ENCODE measurements around the gene OPCML. TPM values are rescaled to one million over a fixed set of nuclear protein-coding genes. Genes with fewer than 3 reads are reported as not detected.
A peak's percentile ranks its signal among the peaks of the same experiment; 100 is the strongest.

OPCML gene
- total RNA-seq, 2 experiments from 2014 or later, result not detected

- H3K27ac Mint-ChIP-seq, result no peak overlapping the region
- no peaks in the 10 kb centered on the region for H3K4me1 Mint-ChIP-seq
- intact Hi-C loops (cut with DNase I, micrococcal nuclease), result no loop called here
- no peaks in the 10 kb centered on the region for H3K36me3 Mint-ChIP-seq (ENCODE audit: low read depth)
- CTCF ChIA-PET, result interaction anchor here (0.6 to 0.9 kb wide), 4 partner anchors 11 to 79 kb away, joined by 3 to 5 read pairs (median 4); no protein-coding TSS in a partner anchor
- ATAC-seq (no peak), DNase-seq (no peak)
- H3K9me3 Mint-ChIP-seq (ENCODE audit: low read depth), result no peaks in the 10 kb centered on the region
- no peak overlapping the region for H3K4me3 Mint-ChIP-seq
- H3K27me3 Mint-ChIP-seq, result peaks cover 15% of the 10 kb centered on the region
- POLR2A ChIA-PET, result interaction anchor here (0.6 kb wide), 1 partner anchor 139 kb away, joined by 3 read pairs; no protein-coding TSS in a partner anchor
Measured at GRCh38 chr11:133156986-133157745, 375.1 kb downstream of the OPCML start.

DNA sequence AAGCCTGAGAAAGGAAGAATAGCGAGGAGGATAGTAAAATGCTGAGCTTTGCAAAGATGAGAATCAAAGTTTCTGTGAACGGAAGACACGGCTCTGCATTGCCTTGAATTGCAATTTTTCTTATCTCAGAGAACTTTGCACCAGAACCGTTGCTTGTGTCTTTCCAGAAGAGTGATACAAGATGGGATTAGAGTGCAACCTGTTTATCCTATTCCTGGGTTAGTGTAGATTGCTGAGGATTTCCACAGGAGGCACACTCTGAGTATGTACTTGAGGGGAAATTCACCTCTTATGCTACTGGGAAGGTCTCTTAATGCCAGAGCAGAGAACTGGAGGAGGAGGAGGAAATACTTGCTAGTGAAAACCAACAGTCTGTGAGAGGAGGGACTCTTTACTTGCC is 377.5 kb downstream of the OPCML start:
- POLR2A ChIA-PET, result no interaction called here
- Mint-ChIP-seq H3K4me3 (no peak overlapping the region), H3K27ac (no peak overlapping the region), H3K36me3 (ENCODE audit: low read depth) (no peaks in the 10 kb centered on the region), H3K4me1 (no peaks in the 10 kb centered on the region), H3K27me3 (peaks cover 13% of the 10 kb centered on the region), H3K9me3 (ENCODE audit: low read depth) (no peaks in the 10 kb centered on the region)
- intact Hi-C loops (cut with DNase I, micrococcal nuclease), result no loop called here
- no peak for DNase-seq
- ATAC-seq, result no peak
- CTCF ChIA-PET, result no interaction called here

GRCh38 chr11:133154076-133154475 is 378.2 kb downstream of the OPCML start:
- H3K4me3 Mint-ChIP-seq, result no peak overlapping the region
- intact Hi-C loops (cut with DNase I, micrococcal nuclease), result no loop called here
- no peaks in the 10 kb centered on the region for H3K9me3 Mint-ChIP-seq (ENCODE audit: low read depth)
- H3K27ac Mint-ChIP-seq, result no peak overlapping the region
- ChIA-PET POLR2A (no interaction called here), CTCF (no interaction called here)
- H3K27me3 Mint-ChIP-seq, result peaks cover 13% of the 10 kb centered on the region
- H3K4me1 Mint-ChIP-seq, result no peaks in the 10 kb centered on the region
- ATAC-seq (no peak), DNase-seq (no peak)
- no peaks in the 10 kb centered on the region for H3K36me3 Mint-ChIP-seq (ENCODE audit: low read depth)

GRCh38 chr11:133153031-133153430 is 379.3 kb downstream of the OPCML start:
- ChIA-PET POLR2A (no interaction called here), CTCF (no interaction called here)
- DNase-seq (no peak), ATAC-seq (no peak)
- H3K4me1 Mint-ChIP-seq, result no peaks in the 10 kb centered on the region
- peaks cover 13% of the 10 kb centered on the region for H3K27me3 Mint-ChIP-seq
- H3K9me3 Mint-ChIP-seq (ENCODE audit: low read depth), result no peaks in the 10 kb centered on the region
- no peak overlapping the region for H3K27ac Mint-ChIP-seq
- intact Hi-C loops (cut with DNase I, micrococcal nuclease), result no loop called here
- no peaks in the 10 kb centered on the region for H3K36me3 Mint-ChIP-seq (ENCODE audit: low read depth)
- no peak overlapping the region for H3K4me3 Mint-ChIP-seq

DNA sequence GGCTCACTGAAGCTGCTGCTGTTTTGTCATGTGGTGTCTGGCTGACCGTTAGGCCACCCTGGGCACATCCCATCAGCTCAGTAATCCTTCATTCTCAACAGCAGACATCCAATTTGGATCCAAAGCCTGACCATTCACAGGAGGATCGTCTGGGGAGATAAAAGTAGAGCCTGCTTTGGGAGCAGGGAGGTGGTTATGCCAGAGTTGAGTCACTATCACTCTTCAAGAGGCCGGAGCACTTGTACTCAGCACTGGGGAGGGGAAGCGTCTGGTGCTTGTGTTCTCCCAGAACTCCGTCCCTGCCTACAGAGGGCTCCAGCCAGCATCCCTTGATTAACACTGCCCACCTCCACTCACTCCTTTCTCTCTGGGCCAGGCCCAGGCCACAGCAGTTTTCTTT is 382.6 kb downstream of the OPCML start:
- H3K9me3 Mint-ChIP-seq (ENCODE audit: low read depth), result no peaks in the 10 kb centered on the region
- no peaks in the 10 kb centered on the region for H3K36me3 Mint-ChIP-seq (ENCODE audit: low read depth)
- ChIA-PET POLR2A (no interaction called here), CTCF (no interaction called here)
- ATAC-seq, result no peak
- no peaks in the 10 kb centered on the region for H3K4me1 Mint-ChIP-seq
- H3K27me3 Mint-ChIP-seq, result peaks cover 3% of the 10 kb centered on the region
- intact Hi-C loops (cut with DNase I, micrococcal nuclease), result no loop called here
- no peak for DNase-seq
- no peak overlapping the region for H3K27ac Mint-ChIP-seq
- H3K4me3 Mint-ChIP-seq, result no peak overlapping the region

DNA sequence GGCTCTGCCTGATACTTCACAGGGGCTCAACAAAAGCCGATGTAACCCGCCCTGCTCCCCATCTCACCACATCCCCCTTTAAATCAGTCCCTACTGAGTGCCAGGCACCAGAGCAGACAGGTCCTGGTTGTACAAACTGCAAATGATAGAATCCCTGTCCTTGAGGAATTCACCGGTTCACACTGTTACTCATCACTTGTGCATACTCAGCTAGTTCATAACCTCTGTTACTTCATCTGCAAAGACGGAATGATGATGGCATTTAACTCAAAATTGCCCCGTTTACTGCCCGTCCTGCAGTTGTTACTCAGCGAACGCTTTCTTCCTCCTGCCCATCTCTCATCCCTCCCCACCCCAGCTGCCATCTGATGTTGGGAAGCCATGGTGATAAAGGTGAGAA is 384.7 kb downstream of the OPCML start:
- ChIA-PET POLR2A (no interaction called here), CTCF (no interaction called here)
- ATAC-seq, result no peak
- H3K4me1 Mint-ChIP-seq, result no peaks in the 10 kb centered on the region
- intact Hi-C loops (cut with DNase I, micrococcal nuclease), result no loop called here
- no peak overlapping the region for H3K4me3 Mint-ChIP-seq
- H3K36me3 Mint-ChIP-seq (ENCODE audit: low read depth), result no peaks in the 10 kb centered on the region
- no peaks in the 10 kb centered on the region for H3K9me3 Mint-ChIP-seq (ENCODE audit: low read depth)
- no peak for DNase-seq
- H3K27ac Mint-ChIP-seq, result no peak overlapping the region
- no peaks in the 10 kb centered on the region for H3K27me3 Mint-ChIP-seq

DNA sequence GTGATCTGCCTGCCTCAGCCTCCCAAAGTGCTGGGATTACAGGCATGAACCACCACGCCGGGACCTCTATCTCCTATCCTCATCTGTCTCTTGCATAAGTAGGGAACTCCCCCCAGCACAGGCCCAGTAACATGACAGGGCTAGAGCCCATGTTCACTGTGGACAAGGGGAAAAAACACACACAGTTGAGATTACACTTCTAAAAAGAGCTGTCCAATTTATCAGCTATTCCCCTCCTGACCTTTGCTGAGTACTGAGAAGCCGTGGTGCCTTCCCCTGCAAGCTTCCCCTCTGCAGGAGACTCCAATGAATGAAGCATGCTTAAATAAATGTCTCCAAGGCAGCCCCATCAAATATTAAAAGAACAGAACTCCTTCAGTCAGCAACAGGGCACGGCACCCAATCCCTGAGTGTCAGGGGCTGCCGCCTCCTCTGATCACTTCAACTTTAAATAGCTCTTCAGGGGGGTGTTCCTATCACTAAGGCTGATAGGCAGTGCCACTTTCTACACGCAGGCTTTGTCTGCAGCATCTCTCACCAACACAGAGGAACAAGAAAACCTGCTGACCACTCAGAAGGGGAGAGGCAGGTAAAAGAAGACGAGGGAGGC is 385.5 kb downstream of the OPCML start:
- Mint-ChIP-seq H3K27me3 (no peaks in the 10 kb centered on the region), H3K36me3 (ENCODE audit: low read depth) (no peaks in the 10 kb centered on the region), H3K9me3 (ENCODE audit: low read depth) (no peaks in the 10 kb centered on the region), H3K27ac (no peak overlapping the region), H3K4me1 (no peaks in the 10 kb centered on the region), H3K4me3 (no peak overlapping the region)
- ChIA-PET CTCF (no interaction called here), POLR2A (no interaction called here)
- ATAC-seq, result no peak
- intact Hi-C loops (cut with DNase I, micrococcal nuclease), result no loop called here
- DNase-seq, result no peak

DNA sequence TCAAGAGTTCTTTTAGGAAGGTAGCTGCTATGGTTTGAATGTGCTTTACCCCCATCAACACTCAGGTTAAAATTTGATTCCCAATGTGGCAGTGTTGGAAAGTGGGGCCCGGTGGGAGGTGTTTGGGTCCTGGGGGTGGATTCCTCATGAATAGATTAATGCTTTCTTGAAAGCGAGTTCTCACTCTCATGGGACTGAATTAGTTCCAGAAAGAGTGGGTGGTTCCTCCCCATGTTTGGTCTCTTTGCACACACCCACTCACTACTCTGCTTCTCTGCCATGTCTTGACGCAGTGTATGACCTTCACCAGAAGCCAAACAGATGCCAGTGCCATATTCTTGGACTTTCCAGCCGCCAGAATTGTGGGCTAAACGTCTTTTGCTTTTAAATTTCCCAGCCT is 394.4 kb downstream of the OPCML start:
- Mint-ChIP-seq H3K4me1 (no peaks in the 10 kb centered on the region), H3K27ac (no peak overlapping the region), H3K9me3 (ENCODE audit: low read depth) (no peaks in the 10 kb centered on the region), H3K36me3 (ENCODE audit: low read depth) (no peaks in the 10 kb centered on the region), H3K4me3 (no peak overlapping the region), H3K27me3 (peaks cover 7% of the 10 kb centered on the region)
- POLR2A ChIA-PET, result no interaction called here
- DNase-seq (no peak), ATAC-seq (no peak)
- CTCF ChIA-PET, result interaction anchor here (0.6 to 1.3 kb wide), 3 partner anchors 9 to 242 kb away, joined by 3 read pairs; no protein-coding TSS in a partner anchor
- intact Hi-C loops (cut with DNase I, micrococcal nuclease), result no loop called here

DNA sequence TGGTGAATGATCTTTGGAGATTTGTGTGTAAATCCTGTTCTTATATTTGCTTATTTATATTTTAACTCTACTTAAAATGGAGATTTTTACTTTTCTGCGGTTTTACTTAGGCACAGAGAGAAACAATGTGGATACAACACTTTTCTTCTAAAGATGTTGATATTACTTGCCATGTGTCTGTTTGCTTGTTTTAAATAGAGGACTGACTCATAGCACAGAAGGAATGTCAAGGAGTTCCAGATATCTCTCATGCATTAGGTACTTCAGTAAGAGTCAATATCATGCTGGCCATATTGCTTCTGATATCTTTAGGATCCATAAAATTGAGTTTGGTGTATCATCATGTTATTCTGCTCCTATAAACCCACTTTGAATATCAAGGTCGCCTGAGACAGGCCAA is 395.0 kb downstream of the OPCML start:
- no peaks in the 10 kb centered on the region for H3K9me3 Mint-ChIP-seq (ENCODE audit: low read depth)
- ChIA-PET POLR2A (no interaction called here), CTCF (interaction anchor here (1.3 kb wide), 1 partner anchor 9 kb away, joined by 3 read pairs; no protein-coding TSS in a partner anchor)
- intact Hi-C loops (cut with DNase I, micrococcal nuclease), result no loop called here
- no peaks in the 10 kb centered on the region for H3K4me1 Mint-ChIP-seq
- H3K4me3 Mint-ChIP-seq, result no peak overlapping the region
- no peaks in the 10 kb centered on the region for H3K36me3 Mint-ChIP-seq (ENCODE audit: low read depth)
- ATAC-seq (no peak), DNase-seq (no peak)
- no peak overlapping the region for H3K27ac Mint-ChIP-seq
- peaks cover 7% of the 10 kb centered on the region for H3K27me3 Mint-ChIP-seq

DNA sequence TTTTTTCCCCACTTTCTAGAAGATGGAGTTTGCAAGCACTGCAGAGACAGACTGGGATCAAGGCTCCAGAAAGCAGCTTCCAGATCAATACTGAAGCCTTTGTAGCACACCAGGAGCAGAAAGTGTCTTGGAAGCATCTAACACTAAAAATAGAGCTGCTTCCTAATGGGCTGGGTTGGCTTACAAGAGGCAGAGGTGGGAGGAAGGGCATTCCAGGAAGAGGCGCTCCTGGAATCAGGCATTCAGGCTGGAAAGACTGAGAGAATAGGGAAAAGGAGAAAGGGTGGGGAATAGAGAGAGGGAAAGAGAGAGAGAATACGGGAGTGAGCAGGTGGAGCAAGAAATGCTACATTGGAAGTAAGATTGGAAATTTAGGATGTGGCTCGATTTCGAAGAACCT is 395.9 kb downstream of the OPCML start:
- no peak overlapping the region for H3K27ac Mint-ChIP-seq
- H3K4me1 Mint-ChIP-seq, result no peaks in the 10 kb centered on the region
- ChIA-PET POLR2A (no interaction called here), CTCF (interaction anchor here (0.9 kb wide), 1 partner anchor 10 kb away, joined by 3 read pairs; no protein-coding TSS in a partner anchor)
- DNase-seq (no peak), ATAC-seq (no peak)
- H3K27me3 Mint-ChIP-seq, result peaks cover 7% of the 10 kb centered on the region
- H3K36me3 Mint-ChIP-seq (ENCODE audit: low read depth), result no peaks in the 10 kb centered on the region
- intact Hi-C loops (cut with DNase I, micrococcal nuclease), result no loop called here
- no peak overlapping the region for H3K4me3 Mint-ChIP-seq
- no peaks in the 10 kb centered on the region for H3K9me3 Mint-ChIP-seq (ENCODE audit: low read depth)

DNA sequence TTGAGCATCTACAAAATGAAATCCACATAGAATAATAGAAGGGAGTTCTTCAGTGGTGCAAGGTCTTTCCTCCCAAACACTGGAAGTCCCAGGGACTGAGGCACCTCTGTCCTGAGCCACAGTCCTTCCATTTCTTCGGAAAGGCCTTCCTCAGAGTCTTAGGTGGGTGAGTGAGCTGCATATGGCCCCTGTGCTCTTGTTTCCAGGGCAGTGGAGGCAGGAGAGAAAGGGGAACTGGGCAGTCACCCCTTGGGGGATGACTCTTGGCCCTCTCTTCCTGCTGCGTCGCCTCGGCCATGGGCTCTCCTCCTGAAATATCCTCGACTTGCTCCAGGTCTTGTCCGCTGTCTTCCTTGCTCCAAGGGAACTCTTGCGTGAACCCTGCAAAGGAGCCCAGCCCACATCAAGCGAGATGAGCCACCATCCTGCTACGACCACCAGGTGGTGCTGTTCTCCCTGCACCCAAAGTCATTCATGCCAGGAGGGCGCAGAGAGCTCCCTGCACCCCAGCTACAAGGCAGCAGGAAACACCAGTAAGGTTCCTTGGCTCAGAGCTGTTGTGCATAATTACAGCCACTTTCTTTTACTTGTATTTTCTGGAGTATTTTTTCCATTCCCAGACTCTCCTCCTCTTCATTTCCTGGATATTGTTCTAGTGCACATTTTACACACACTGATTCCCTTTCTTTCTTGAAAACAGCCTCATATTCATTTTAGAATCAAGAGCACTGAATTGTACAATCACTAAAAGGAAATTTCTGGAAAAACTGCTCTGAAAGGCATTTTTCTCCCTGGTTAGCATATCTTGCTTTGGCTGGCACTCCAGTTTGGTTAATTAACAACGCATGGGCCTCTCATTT is 397.8 kb downstream of the OPCML start:
- ChIA-PET POLR2A (no interaction called here), CTCF (interaction anchor here (0.6 to 1.9 kb wide), 10 partner anchors 9 to 700 kb away, joined by 3 to 10 read pairs (median 3); no protein-coding TSS in a partner anchor)
- peak; percentile 69 for DNase-seq
- H3K27me3 Mint-ChIP-seq, result peaks cover 7% of the 10 kb centered on the region
- no peaks in the 10 kb centered on the region for H3K9me3 Mint-ChIP-seq (ENCODE audit: low read depth)
- H3K27ac Mint-ChIP-seq, result no peak overlapping the region
- H3K4me1 Mint-ChIP-seq, result no peaks in the 10 kb centered on the region
- ATAC-seq, result peak; percentile 53
- H3K4me3 Mint-ChIP-seq, result no peak overlapping the region
- no peaks in the 10 kb centered on the region for H3K36me3 Mint-ChIP-seq (ENCODE audit: low read depth)
- intact Hi-C loops (cut with DNase I, micrococcal nuclease), result loop anchor here (1.0 to 5.0 kb wide), 4 partner anchors 28 to 701 kb away; no protein-coding TSS in a partner anchor
